ENCODE results near the gene SYT9.
"Not testable (repeated sequence)": the region's sequence is repeated elsewhere in the genome, so short reads cannot be mapped to it uniquely, and the experiment has no call there.

SYT9 gene

GRCh38 chr11:7321473-7322450 is 70.1 kb downstream of the SYT9 start:
- no peak for DNase-seq
- Mint-ChIP-seq H3K27ac (no peak overlapping the region), H3K36me3 (ENCODE audit: low read depth) (no peaks in the 10 kb centered on the region), H3K9me3 (no peaks in the 10 kb centered on the region), H3K4me3 (no peak overlapping the region), H3K27me3 (ENCODE audit: low read depth, poor library complexity) (peaks cover 3% of the 10 kb centered on the region), H3K4me1 (no peaks in the 10 kb centered on the region)
- no peak for TF ChIP-seq CTCF (IDR thresholded peaks at IDR 0.05)

GRCh38 chr11:7332451-7332850 is 80.7 kb downstream of the SYT9 start:
- Mint-ChIP-seq H3K4me1 (no peaks in the 10 kb centered on the region), H3K27me3 (ENCODE audit: low read depth, poor library complexity) (no peaks in the 10 kb centered on the region), H3K27ac (no peak overlapping the region), H3K36me3 (ENCODE audit: low read depth) (no peaks in the 10 kb centered on the region), H3K4me3 (no peak overlapping the region), H3K9me3 (peaks cover 9% of the 10 kb centered on the region)
- no peak for TF ChIP-seq CTCF (IDR thresholded peaks at IDR 0.05)
- DNase-seq, result no peak

GRCh38 chr11:7332962-7333361 is 81.3 kb downstream of the SYT9 start:
- no peak for TF ChIP-seq CTCF (IDR thresholded peaks at IDR 0.05)
- Mint-ChIP-seq H3K4me3 (no peak overlapping the region), H3K9me3 (peaks cover 9% of the 10 kb centered on the region)

GRCh38 chr11:7335442-7335841 is 83.7 kb downstream of the SYT9 start:
- not testable (repeated sequence) for H3K27ac Mint-ChIP-seq; H3K4me1 Mint-ChIP-seq; H3K4me3 Mint-ChIP-seq; H3K36me3 Mint-ChIP-seq (ENCODE audit: low read depth); H3K27me3 Mint-ChIP-seq (ENCODE audit: low read depth, poor library complexity); DNase-seq
- peaks cover 28% of the 10 kb centered on the region for H3K9me3 Mint-ChIP-seq

More at GRCh38 chr11:7332962-7333361, 81.3 kb downstream of the SYT9 start:
- Mint-ChIP-seq H3K27ac (no peak overlapping the region), H3K36me3 (ENCODE audit: low read depth) (no peaks in the 10 kb centered on the region), H3K27me3 (ENCODE audit: low read depth, poor library complexity) (no peaks in the 10 kb centered on the region), H3K4me1 (no peaks in the 10 kb centered on the region)
- DNase-seq, result no peak

GRCh38 chr11:7341551-7341950 is 89.8 kb downstream of the SYT9 start:
- no peak for TF ChIP-seq CTCF (IDR thresholded peaks at IDR 0.05)
- Mint-ChIP-seq H3K4me1 (no peaks in the 10 kb centered on the region), H3K27ac (no peak overlapping the region), H3K9me3 (peaks cover 25% of the 10 kb centered on the region), H3K27me3 (ENCODE audit: low read depth, poor library complexity) (peaks cover 3% of the 10 kb centered on the region), H3K4me3 (no peak overlapping the region), H3K36me3 (ENCODE audit: low read depth) (no peaks in the 10 kb centered on the region)
- DNase-seq, result no peak

GRCh38 chr11:7347611-7348431 is 96.1 kb downstream of the SYT9 start:
- peaks cover 5% of the 10 kb centered on the region for H3K9me3 Mint-ChIP-seq
- H3K4me3 Mint-ChIP-seq, result no peak overlapping the region
- H3K4me1 Mint-ChIP-seq, result peaks cover 14% of the 10 kb centered on the region
- TF ChIP-seq CTCF (IDR thresholded peaks at IDR 0.05), result no peak
- H3K36me3 Mint-ChIP-seq (ENCODE audit: low read depth), result no peaks in the 10 kb centered on the region
- DNase-seq, result no peak
- H3K27ac Mint-ChIP-seq, result no peak overlapping the region
- H3K27me3 Mint-ChIP-seq (ENCODE audit: low read depth, poor library complexity), result peaks cover 5% of the 10 kb centered on the region
